WTC11 (cell line): Measurements from ENCODE around the gene PKNOX1. TPM values are rescaled to one million over a fixed set of nuclear protein-coding genes. Genes with fewer than 3 reads are reported as not detected.

Source experiments
- ATAC-seq: fragments of 200-7000 bp; cut with Tn5 transposase; 2 replicates; pipeline ENCODE4 v1.10.0; 2021; ENCODE audit warnings: mild to moderate bottlenecking, moderate library complexity
- CTCF ChIA-PET: fragments of 300-600 bp; sonication (Branson Sonifier 250); formaldehyde crosslinking; loops from one replicate; lab custom pipeline; 2021; ENCODE audit warnings: antibody characterized with exemption; lab: Charles Lee
- POLR2A ChIA-PET: fragments of 350-600 bp; sonication (Branson Sonifier 250); formaldehyde crosslinking; loops from one replicate; lab custom pipeline; 2021; ENCODE audit warnings: antibody characterized with exemption; lab: Charles Lee
- DNase-seq: peaks from one replicate; pipeline ENCODE4 v3.0.0; 2021; ENCODE audit warnings: low spot score
- H3K27ac Mint-ChIP-seq: 2 replicates; pipeline ENCODE4 v1.8.0; 2021; ENCODE audit warnings: mixed read lengths
- H3K27me3 Mint-ChIP-seq: 2 replicates; pipeline ENCODE4 v1.8.0; 2021; ENCODE audit warnings: low read depth, mild to moderate bottlenecking, moderate library complexity, mixed read lengths
- H3K36me3 Mint-ChIP-seq: 2 replicates; pipeline ENCODE4 v1.8.0; 2021; ENCODE audit warnings: mixed read lengths
- H3K4me1 Mint-ChIP-seq: 2 replicates; pipeline ENCODE4 v1.8.0; 2022; ENCODE audit warnings: mixed read lengths
- H3K4me3 Mint-ChIP-seq: 2 replicates; pipeline ENCODE4 v1.8.0; 2021; ENCODE audit warnings: mild to moderate bottlenecking, moderate library complexity, mixed read lengths
- H3K9me3 Mint-ChIP-seq: 2 replicates; pipeline ENCODE4 v1.8.0; 2021; ENCODE audit warnings: mixed read lengths
- ATF1 ChIP-seq: sonication (generic); formaldehyde crosslinking; IDR thresholded peaks from 2 replicates; pipeline ENCODE4 v1.8.1; 2023; ENCODE audit warnings: mild to moderate bottlenecking, moderate library complexity, missing genetic modification reagents
- CBFB ChIP-seq: sonication (generic); formaldehyde crosslinking; IDR thresholded peaks from 2 replicates; pipeline ENCODE4 v1.8.1; 2022; ENCODE audit warnings: mild to moderate bottlenecking, low read depth, missing genetic modification reagents
- ELF4 ChIP-seq: sonication (generic); formaldehyde crosslinking; IDR thresholded peaks from 2 replicates; pipeline ENCODE4 v1.8.1; 2022; ENCODE audit warnings: low read depth, mild to moderate bottlenecking, moderate library complexity, missing genetic modification reagents
- ESRRA ChIP-seq: sonication (generic); formaldehyde crosslinking; IDR thresholded peaks from 2 replicates; pipeline ENCODE4 v1.8.1; 2022; ENCODE audit warnings: mild to moderate bottlenecking, missing genetic modification reagents, borderline replicate concordance
- FOXK1 ChIP-seq: sonication (generic); formaldehyde crosslinking; IDR thresholded peaks from 2 replicates; pipeline ENCODE4 v1.8.0; 2022; ENCODE audit warnings: mild to moderate bottlenecking, moderate library complexity, missing genetic modification reagents
- GRHL2 ChIP-seq: fragments of 250-450 bp; sonication (Bioruptor Pico); IDR thresholded peaks from 2 replicates; pipeline ENCODE4 v1.8.0; 2022; ENCODE audit warnings: mild to moderate bottlenecking, moderate library complexity; ENCODE audit not compliant: insufficient replicate concordance, severe bottlenecking
- HMGA2 ChIP-seq: fragments of 250-450 bp; sonication (Bioruptor Pico); IDR thresholded peaks from 2 replicates; pipeline ENCODE4 v1.4.0; 2021; ENCODE audit warnings: mild to moderate bottlenecking, moderate library complexity
- NFATC4 ChIP-seq: fragments of 250-450 bp; sonication (Bioruptor Pico); IDR thresholded peaks from 2 replicates; pipeline ENCODE4 v1.9.0; 2021; ENCODE audit warnings: mild to moderate bottlenecking
- PRRX2 ChIP-seq: fragments of 250-450 bp; sonication (Bioruptor Pico); IDR thresholded peaks from 2 replicates; pipeline ENCODE4 v1.8.0; 2021; ENCODE audit warnings: mild to moderate bottlenecking
- SP1 ChIP-seq: sonication (generic); formaldehyde crosslinking; conservative IDR thresholded peaks from 2 replicates; pipeline ENCODE4 v1.8.1; 2022; ENCODE audit warnings: missing genetic modification reagents
- TP53 ChIP-seq: sonication (generic); formaldehyde crosslinking; IDR thresholded peaks from 2 replicates; pipeline ENCODE4 v1.8.1; 2023; ENCODE audit warnings: mild to moderate bottlenecking, missing genetic modification reagents
- ZNF232 ChIP-seq: sonication (generic); formaldehyde crosslinking; IDR thresholded peaks from 2 replicates; pipeline ENCODE4 v1.8.0; 2022; ENCODE audit warnings: mild to moderate bottlenecking, missing genetic modification reagents
- ZNF263 ChIP-seq: sonication (generic); formaldehyde crosslinking; IDR thresholded peaks from 2 replicates; pipeline ENCODE4 v1.8.1; 2022; ENCODE audit warnings: low read depth, mild to moderate bottlenecking, moderate library complexity, missing genetic modification reagents
- ZNF396 ChIP-seq: fragments of 250-450 bp; sonication (Bioruptor Pico); IDR thresholded peaks from 2 replicates; pipeline ENCODE4 v1.8.0; 2021; ENCODE audit warnings: mild to moderate bottlenecking, moderate library complexity, borderline replicate concordance
- ZNF416 ChIP-seq: fragments of 250-450 bp; sonication (Bioruptor Pico); IDR thresholded peaks from 2 replicates; pipeline ENCODE4 v1.9.0; 2021; ENCODE audit warnings: mild to moderate bottlenecking, inconsistent platforms
- total RNA-seq: library from RNA; stranded (reverse); gene quantifications from 3 replicates; pipeline ENCODE4 v1.2.3, GENCODE V29; 2021
- TF ChIP-seq, protein P1 (sequence below): sonication (generic); formaldehyde crosslinking; IDR thresholded peaks from 2 replicates; pipeline ENCODE4 v1.8.1; 2023; ENCODE audit warnings: mild to moderate bottlenecking, missing genetic modification reagents
- TF ChIP-seq, protein P2 (sequence below): fragments of 250-450 bp; sonication (Bioruptor Pico); IDR thresholded peaks from 2 replicates; pipeline ENCODE4 v1.9.0; 2021; ENCODE audit warnings: mild to moderate bottlenecking
- TF ChIP-seq, protein P3 (sequence below): sonication (generic); formaldehyde crosslinking; IDR thresholded peaks from 2 replicates; pipeline ENCODE4 v1.8.1; 2023; ENCODE audit warnings: mild to moderate bottlenecking, missing genetic modification reagents, borderline replicate concordance
- TF ChIP-seq, protein P4 (sequence below): fragments of 250-450 bp; sonication (Bioruptor Pico); IDR thresholded peaks from 2 replicates; pipeline ENCODE4 v1.8.0; 2021; ENCODE audit warnings: mild to moderate bottlenecking
- TF ChIP-seq, protein P5 (sequence below): sonication (generic); formaldehyde crosslinking; IDR thresholded peaks from 2 replicates; pipeline ENCODE4 v1.8.1; 2022; ENCODE audit warnings: mild to moderate bottlenecking, moderate library complexity, missing genetic modification reagents
- TF ChIP-seq, protein P6 (sequence below): sonication (generic); formaldehyde crosslinking; IDR thresholded peaks from 2 replicates; pipeline ENCODE4 v1.8.0; 2022; ENCODE audit warnings: mild to moderate bottlenecking, missing genetic modification reagents
- TF ChIP-seq, protein P7 (sequence below): sonication (generic); formaldehyde crosslinking; conservative IDR thresholded peaks from 2 replicates; pipeline ENCODE4 v1.8.1; 2022; ENCODE audit warnings: mild to moderate bottlenecking, missing genetic modification reagents
- TF ChIP-seq, protein P8 (sequence below): sonication (generic); formaldehyde crosslinking; IDR thresholded peaks from 2 replicates; pipeline ENCODE4 v1.8.1; 2022; ENCODE audit warnings: missing genetic modification reagents, borderline replicate concordance

The PKNOX1 gene
- total RNA-seq, 1 experiment from 2014 or later: 23.0 TPM

DNA sequence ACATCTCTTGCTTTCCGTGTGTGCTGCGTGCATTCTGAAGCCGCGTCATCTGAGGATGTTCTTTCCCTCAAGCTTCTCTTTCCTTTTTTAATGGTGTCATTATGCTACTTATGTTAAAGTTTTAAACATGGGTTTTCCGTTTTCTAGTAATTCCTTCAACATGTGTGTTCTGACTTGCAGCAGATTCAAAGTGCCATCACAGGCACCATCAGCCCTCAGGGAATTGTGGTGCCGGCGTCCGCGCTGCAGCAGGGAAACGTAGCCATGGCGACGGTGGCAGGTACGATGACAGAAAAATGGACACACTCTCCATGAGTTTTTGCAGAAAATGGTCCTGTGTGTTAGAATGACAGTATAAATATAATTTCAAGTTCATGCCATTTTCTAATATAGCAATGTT lies 42.4 kb downstream of the PKNOX1 start:
- no peak overlapping the region for H3K27ac Mint-ChIP-seq
- H3K9me3 Mint-ChIP-seq: no peaks in the 10 kb centered on the region
- ATAC-seq (no peak), DNase-seq (no peak)
- TF ChIP-seq NFATC4 (CRISPR knock-in tag) (no peak), CBFB (CRISPR knock-in tag) (no peak), ATF1 (no peak), TP53 (no peak), GRHL2 (CRISPR knock-in tag) (no peak), ELF4 (CRISPR knock-in tag) (no peak), ESRRA (CRISPR knock-in tag) (no peak), ZNF232 (CRISPR knock-in tag) (no peak)
- TF ChIP-seq, protein P1, sequence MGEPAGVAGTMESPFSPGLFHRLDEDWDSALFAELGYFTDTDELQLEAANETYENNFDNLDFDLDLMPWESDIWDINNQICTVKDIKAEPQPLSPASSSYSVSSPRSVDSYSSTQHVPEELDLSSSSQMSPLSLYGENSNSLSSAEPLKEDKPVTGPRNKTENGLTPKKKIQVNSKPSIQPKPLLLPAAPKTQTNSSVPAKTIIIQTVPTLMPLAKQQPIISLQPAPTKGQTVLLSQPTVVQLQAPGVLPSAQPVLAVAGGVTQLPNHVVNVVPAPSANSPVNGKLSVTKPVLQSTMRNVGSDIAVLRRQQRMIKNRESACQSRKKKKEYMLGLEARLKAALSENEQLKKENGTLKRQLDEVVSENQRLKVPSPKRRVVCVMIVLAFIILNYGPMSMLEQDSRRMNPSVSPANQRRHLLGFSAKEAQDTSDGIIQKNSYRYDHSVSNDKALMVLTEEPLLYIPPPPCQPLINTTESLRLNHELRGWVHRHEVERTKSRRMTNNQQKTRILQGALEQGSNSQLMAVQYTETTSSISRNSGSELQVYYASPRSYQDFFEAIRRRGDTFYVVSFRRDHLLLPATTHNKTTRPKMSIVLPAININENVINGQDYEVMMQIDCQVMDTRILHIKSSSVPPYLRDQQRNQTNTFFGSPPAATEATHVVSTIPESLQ: no peak
- TF ChIP-seq, protein P2, sequence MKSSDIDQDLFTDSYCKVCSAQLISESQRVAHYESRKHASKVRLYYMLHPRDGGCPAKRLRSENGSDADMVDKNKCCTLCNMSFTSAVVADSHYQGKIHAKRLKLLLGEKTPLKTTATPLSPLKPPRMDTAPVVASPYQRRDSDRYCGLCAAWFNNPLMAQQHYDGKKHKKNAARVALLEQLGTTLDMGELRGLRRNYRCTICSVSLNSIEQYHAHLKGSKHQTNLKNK (CRISPR knock-in tag): no peak
- H3K36me3 Mint-ChIP-seq: peaks cover 68% of the 10 kb centered on the region
- POLR2A ChIA-PET: no interaction called here
- no peaks in the 10 kb centered on the region for H3K4me1 Mint-ChIP-seq
- CTCF ChIA-PET: no interaction called here
- no peak overlapping the region for H3K4me3 Mint-ChIP-seq
- no peaks in the 10 kb centered on the region for H3K27me3 Mint-ChIP-seq

DNA sequence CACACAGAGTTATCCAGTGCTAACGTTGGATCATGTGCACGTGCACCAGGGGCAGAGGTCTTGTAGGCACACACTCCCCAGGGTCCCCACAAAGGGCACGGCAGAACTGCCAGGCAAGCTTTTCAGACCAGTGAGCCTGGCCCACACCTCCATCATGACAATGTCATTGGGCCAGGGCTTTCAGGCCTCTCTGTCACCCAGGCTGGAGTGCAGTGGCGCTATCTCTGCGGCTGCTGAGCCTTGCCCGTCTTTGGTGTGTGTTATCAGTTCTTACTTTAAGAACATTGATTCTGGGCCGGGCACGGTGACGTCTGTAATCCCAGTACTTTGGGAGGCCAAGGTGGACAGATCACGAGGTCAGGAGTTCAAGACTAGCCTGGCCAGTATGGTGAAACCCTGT lies 44.2 kb downstream of the PKNOX1 start:
- H3K9me3 Mint-ChIP-seq: no peaks in the 10 kb centered on the region
- CTCF ChIA-PET: no interaction called here
- ATAC-seq (no peak), DNase-seq (no peak)
- no peak overlapping the region for H3K27ac Mint-ChIP-seq
- TF ChIP-seq, protein P3, sequence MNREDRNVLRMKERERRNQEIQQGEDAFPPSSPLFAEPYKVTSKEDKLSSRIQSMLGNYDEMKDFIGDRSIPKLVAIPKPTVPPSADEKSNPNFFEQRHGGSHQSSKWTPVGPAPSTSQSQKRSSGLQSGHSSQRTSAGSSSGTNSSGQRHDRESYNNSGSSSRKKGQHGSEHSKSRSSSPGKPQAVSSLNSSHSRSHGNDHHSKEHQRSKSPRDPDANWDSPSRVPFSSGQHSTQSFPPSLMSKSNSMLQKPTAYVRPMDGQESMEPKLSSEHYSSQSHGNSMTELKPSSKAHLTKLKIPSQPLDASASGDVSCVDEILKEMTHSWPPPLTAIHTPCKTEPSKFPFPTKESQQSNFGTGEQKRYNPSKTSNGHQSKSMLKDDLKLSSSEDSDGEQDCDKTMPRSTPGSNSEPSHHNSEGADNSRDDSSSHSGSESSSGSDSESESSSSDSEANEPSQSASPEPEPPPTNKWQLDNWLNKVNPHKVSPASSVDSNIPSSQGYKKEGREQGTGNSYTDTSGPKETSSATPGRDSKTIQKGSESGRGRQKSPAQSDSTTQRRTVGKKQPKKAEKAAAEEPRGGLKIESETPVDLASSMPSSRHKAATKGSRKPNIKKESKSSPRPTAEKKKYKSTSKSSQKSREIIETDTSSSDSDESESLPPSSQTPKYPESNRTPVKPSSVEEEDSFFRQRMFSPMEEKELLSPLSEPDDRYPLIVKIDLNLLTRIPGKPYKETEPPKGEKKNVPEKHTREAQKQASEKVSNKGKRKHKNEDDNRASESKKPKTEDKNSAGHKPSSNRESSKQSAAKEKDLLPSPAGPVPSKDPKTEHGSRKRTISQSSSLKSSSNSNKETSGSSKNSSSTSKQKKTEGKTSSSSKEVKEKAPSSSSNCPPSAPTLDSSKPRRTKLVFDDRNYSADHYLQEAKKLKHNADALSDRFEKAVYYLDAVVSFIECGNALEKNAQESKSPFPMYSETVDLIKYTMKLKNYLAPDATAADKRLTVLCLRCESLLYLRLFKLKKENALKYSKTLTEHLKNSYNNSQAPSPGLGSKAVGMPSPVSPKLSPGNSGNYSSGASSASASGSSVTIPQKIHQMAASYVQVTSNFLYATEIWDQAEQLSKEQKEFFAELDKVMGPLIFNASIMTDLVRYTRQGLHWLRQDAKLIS (CRISPR knock-in tag): no peak
- TF ChIP-seq ZNF396 (CRISPR knock-in tag): no peak
- TF ChIP-seq PRRX2: no peak
- TF ChIP-seq, protein P4, sequence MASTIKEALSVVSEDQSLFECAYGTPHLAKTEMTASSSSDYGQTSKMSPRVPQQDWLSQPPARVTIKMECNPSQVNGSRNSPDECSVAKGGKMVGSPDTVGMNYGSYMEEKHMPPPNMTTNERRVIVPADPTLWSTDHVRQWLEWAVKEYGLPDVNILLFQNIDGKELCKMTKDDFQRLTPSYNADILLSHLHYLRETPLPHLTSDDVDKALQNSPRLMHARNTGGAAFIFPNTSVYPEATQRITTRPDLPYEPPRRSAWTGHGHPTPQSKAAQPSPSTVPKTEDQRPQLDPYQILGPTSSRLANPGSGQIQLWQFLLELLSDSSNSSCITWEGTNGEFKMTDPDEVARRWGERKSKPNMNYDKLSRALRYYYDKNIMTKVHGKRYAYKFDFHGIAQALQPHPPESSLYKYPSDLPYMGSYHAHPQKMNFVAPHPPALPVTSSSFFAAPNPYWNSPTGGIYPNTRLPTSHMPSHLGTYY (CRISPR knock-in tag): no peak
- TF ChIP-seq, protein P5, sequence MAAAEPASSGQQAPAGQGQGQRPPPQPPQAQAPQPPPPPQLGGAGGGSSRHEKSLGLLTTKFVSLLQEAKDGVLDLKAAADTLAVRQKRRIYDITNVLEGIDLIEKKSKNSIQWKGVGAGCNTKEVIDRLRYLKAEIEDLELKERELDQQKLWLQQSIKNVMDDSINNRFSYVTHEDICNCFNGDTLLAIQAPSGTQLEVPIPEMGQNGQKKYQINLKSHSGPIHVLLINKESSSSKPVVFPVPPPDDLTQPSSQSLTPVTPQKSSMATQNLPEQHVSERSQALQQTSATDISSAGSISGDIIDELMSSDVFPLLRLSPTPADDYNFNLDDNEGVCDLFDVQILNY: no peak
- no peak for TF ChIP-seq ZNF263
- TF ChIP-seq, protein P6, sequence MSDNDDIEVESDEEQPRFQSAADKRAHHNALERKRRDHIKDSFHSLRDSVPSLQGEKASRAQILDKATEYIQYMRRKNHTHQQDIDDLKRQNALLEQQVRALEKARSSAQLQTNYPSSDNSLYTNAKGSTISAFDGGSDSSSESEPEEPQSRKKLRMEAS (CRISPR knock-in tag): no peak
- TF ChIP-seq HMGA2 (CRISPR knock-in tag): no peak
- no peak for TF ChIP-seq SP1 (CRISPR knock-in tag)
- TF ChIP-seq ZNF416 (CRISPR knock-in tag): no peak
- TF ChIP-seq, protein P7, sequence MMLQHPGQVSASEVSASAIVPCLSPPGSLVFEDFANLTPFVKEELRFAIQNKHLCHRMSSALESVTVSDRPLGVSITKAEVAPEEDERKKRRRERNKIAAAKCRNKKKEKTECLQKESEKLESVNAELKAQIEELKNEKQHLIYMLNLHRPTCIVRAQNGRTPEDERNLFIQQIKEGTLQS (CRISPR knock-in tag): no peak
- TF ChIP-seq FOXK1 (CRISPR knock-in tag): no peak
- TF ChIP-seq, protein P8, sequence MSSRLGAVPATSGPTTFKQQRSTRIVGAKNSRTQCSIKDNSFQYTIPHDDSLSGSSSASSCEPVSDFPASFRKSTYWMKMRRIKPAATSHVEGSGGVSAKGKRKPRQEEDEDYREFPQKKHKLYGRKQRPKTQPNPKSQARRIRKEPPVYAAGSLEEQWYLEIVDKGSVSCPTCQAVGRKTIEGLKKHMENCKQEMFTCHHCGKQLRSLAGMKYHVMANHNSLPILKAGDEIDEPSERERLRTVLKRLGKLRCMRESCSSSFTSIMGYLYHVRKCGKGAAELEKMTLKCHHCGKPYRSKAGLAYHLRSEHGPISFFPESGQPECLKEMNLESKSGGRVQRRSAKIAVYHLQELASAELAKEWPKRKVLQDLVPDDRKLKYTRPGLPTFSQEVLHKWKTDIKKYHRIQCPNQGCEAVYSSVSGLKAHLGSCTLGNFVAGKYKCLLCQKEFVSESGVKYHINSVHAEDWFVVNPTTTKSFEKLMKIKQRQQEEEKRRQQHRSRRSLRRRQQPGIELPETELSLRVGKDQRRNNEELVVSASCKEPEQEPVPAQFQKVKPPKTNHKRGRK (CRISPR knock-in tag): no peak
- H3K4me3 Mint-ChIP-seq: no peak overlapping the region
- H3K27me3 Mint-ChIP-seq: no peaks in the 10 kb centered on the region
- POLR2A ChIA-PET: no interaction called here
- H3K4me1 Mint-ChIP-seq: 0 out of 2 replicates have a peak, but pooled peaks cover 4% of the 10 kb centered on the region
- peaks cover 62% of the 10 kb centered on the region for H3K36me3 Mint-ChIP-seq
